ENCODE measurements around the gene ENTPD5.

DNA sequence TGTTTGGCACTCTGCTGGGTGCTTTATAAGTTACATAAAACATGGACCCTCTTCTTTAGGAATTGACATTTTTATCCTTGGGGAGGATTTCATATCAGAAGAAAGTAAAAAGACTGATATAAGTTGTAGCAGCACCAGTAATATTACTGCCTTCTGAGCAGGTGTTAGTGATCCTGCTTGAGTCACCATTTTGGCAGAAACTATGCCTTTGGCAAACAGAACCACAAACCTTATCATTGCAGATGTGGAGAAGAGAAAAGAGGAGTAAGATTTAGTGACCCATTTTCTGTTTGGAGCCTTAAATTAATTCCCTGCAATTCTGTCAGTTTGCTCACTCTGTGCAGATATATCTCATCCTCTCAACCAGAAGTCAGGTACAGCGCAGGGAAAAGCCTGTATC lies 109.4 kb downstream of the ENTPD5 start:
- TF ChIP-seq, protein P1, sequence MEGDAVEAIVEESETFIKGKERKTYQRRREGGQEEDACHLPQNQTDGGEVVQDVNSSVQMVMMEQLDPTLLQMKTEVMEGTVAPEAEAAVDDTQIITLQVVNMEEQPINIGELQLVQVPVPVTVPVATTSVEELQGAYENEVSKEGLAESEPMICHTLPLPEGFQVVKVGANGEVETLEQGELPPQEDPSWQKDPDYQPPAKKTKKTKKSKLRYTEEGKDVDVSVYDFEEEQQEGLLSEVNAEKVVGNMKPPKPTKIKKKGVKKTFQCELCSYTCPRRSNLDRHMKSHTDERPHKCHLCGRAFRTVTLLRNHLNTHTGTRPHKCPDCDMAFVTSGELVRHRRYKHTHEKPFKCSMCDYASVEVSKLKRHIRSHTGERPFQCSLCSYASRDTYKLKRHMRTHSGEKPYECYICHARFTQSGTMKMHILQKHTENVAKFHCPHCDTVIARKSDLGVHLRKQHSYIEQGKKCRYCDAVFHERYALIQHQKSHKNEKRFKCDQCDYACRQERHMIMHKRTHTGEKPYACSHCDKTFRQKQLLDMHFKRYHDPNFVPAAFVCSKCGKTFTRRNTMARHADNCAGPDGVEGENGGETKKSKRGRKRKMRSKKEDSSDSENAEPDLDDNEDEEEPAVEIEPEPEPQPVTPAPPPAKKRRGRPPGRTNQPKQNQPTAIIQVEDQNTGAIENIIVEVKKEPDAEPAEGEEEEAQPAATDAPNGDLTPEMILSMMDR (IDR thresholded peaks at IDR 0.05): no peak
- no peak for TF ChIP-seq POLR2A (IDR thresholded peaks at IDR 0.05)
